ELR (cell line): ENCODE data around the gene PI3.
"Not testable (repeated sequence)": the region's sequence is repeated elsewhere in the genome, so short reads cannot be mapped to it uniquely, and the experiment has no call there.

ENCODE experiments used
- DNase-seq: peaks from one replicate; pipeline ENCODE4 v3.0.0-alpha.2; 2015; ENCODE audit warnings: low read depth

PI3 gene

GRCh38 chr20:45174434-45175364 lies at the start of gene PI3:
Gene PI3, plus strand, starts transcription at chr20:45174902. Its CDS starts 21 bp downstream, at chr20:45174923.
- DNase-seq, result peak; percentile 29

GRCh38 chr20:45128099-45128498 lies 46.6 kb upstream of the PI3 start:
- DNase-seq, result peak; percentile 38

DNA sequence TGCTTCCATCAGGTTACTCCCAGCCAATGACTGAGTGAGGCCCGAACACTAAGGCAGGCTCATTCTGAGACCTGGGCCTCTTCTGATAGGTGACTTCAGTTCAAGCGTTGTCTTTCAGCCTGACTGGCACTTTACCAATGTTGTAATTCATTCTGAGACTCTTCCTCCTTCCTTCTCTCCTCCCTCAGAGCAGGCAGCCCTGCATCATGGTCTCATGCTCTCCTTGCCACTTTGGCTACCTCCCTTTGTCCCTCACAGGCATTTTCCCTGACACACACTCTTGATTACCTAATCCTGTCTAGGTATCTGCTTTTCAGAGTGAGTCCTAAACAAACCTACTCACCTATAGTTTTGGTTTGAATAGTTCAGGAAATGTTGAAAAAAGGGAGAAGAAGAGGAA lies 37.8 kb upstream of the PI3 start:
- no peak for DNase-seq

DNA sequence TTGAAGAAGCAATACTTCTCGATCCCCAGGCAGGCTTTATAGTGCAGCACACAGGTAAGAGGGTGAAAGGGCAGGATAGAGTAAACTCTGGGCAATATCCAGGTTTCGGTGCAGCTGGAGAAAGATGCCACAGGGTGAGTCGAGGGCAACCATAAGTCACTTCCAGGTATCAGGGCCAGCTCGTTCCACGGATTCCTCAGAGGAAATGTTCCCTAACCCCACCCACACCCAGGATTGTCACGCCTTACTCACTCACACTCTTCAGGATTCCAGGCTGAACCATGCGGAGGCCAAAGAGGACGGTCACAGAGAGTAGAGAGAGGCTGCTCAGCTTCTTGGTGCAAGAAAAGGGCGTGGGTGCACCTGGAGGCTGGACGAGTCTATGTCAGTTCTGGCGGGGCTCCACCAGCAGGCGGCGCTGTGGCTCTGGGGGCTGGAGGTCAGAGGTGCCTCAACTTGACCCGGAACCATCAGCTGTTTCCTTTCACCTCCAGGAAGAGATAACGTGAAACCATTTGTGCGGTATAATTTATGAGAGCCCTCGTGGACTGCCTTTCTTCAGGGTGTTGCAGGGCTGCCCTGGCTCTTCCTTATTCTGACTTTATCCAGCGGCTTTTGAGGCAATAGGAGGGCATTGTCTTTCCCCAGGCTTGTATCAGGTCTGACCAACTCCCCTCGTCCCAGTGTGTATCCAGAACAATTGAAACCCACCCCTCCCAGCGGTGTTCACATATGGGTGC lies 36.0 kb upstream of the PI3 start:
- DNase-seq, result peak; percentile 58

DNA sequence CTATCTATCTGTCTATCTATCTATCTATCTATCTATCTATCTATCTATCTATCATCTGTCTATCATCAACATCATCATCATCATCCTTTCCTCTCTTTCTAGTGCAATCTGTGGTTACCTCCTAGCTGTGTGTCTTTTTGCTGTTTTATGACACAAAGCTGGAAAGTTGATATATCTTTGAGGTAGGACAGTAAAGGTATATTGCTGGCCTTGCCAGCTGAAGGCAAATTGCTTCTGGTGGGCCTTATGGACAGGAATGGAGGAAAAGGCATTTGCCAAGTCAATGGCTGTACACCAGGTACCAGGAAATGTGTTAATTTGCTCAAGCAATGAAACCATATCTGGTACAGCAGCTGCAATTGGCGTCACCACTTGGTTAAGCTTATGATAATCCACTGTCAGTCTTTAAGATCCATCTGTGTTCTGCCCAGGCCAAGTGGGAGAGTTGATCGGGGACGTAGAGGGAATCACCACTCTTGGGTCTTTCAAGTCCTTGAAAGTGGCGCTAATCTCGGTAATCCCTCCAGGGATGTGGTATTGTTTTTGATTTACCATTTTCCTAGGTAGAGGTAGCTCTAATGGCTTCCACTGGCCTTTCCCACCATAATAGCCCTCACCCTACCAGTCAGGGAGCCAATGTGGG lies 34.8 kb upstream of the PI3 start:
- not testable (repeated sequence) for DNase-seq

DNA sequence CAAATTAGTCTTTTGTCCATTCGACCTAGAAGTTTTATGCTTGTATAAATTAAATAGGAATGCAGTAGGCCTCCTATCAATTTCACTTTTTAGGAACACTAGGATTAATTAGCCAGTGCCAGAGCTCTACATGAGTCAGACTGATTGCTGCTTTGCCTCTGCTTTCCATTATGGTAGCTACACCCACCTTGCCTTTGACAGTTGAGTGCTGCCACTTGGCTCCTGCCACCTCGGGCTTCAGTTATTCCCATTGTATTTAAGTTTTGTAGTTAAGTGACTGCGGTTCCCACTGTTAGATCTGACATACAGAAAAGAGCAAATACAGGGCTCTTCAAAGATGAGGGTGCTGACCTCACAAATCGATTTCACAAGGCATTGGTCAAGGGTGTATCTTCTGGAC lies 33.9 kb upstream of the PI3 start:
- no peak for DNase-seq

- no peak for DNase-seq
Measured at GRCh38 chr20:45149062-45149461, 25.6 kb upstream of the PI3 start.

- no peak for DNase-seq
Measured at GRCh38 chr20:45152405-45152804, 22.3 kb upstream of the PI3 start.

- no peak for DNase-seq
Measured at GRCh38 chr20:45153147-45153546, 21.6 kb upstream of the PI3 start.

- no peak for DNase-seq
Measured at GRCh38 chr20:45153752-45154151, 20.9 kb upstream of the PI3 start.

GRCh38 chr20:45154183-45154582 lies 20.5 kb upstream of the PI3 start:
- DNase-seq, result peak; percentile 27

DNA sequence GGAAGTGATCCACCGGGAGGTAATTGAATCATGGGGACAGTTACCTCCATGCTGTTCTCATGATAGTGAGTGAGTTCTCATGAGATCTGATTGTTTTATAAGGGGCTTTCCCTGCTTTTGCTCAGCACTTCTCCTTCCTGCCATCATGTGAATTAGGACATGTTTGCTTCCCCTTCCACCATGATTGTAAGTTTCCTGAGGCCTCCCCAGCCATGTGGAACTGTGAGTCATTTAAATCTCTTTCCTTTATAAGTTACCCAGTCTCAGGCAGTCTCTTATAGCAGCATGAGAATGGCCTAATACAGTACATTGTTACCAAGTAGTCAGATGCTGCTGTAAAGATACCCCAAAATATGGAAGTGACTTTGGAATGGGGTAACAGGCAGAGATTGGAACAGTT lies 19.9 kb upstream of the PI3 start:
- not testable (repeated sequence) for DNase-seq

GRCh38 chr20:45156713-45157112 lies 18.0 kb upstream of the PI3 start:
- no peak for DNase-seq

- DNase-seq, result peak; percentile 58
Measured at GRCh38 chr20:45157962-45158361, 16.7 kb upstream of the PI3 start.

- DNase-seq, result no peak
Measured at GRCh38 chr20:45163083-45163803, 11.5 kb upstream of the PI3 start.

DNA sequence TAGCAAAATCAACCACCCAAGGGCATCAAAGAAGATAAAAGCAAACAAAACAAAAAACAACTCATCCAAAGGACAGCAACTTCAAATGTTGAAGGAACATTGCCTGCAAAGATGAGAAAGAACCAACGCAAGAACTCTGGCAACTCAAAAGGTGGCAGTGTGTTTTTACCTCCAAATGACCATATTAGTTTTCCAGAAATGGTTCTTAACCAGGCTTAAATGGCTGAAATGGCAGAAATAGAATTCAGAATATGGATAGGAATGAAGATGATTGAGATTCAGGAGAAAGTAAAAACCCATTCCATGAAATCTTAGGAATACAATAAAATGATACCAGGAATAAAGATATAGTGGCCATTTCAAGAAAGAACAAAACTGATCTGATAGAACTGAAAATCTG lies 9.8 kb upstream of the PI3 start:
- DNase-seq, result no peak

- DNase-seq, result no peak
Measured at GRCh38 chr20:45173522-45173921, 1.2 kb upstream of the PI3 start.

- no peak for DNase-seq
Measured at GRCh38 chr20:45176526-45177267, 2.0 kb downstream of the PI3 start.

GRCh38 chr20:45179166-45179565 lies 4.5 kb downstream of the PI3 start:
- DNase-seq, result no peak

- DNase-seq, result no peak
Measured at GRCh38 chr20:45181639-45182038, 6.9 kb downstream of the PI3 start.

- DNase-seq, result peak; percentile 16
Measured at GRCh38 chr20:45183084-45183483, 8.4 kb downstream of the PI3 start.
